Mucosa of rectum (tissue), 2 donors: ENCODE results near the gene SEZ6L.

Experiments
- H3K27ac ChIP-seq, 2 donors: one replicate each; pipeline ENCODE4 v1.7.0; 2013; ENCODE audit warnings: inconsistent platforms in 2 of 2, low read depth in 2 of 2, low read length in 2 of 2
- H3K27me3 ChIP-seq, 2 donors: one replicate each; pipeline ENCODE4 v1.7.0; 2013; ENCODE audit warnings: low read length in 2 of 2; ENCODE audit not compliant: control insufficient read depth in 2 of 2, insufficient read depth in 2 of 2
- H3K36me3 ChIP-seq, 2 donors: one replicate each; pipeline ENCODE4 v1.7.0; 2013; ENCODE audit warnings: low read length in 2 of 2; ENCODE audit not compliant: control insufficient read depth in 2 of 2, insufficient read depth in 2 of 2
- H3K4me1 ChIP-seq, 2 donors: one replicate each; pipeline ENCODE4 v1.7.0; 2013; ENCODE audit warnings: low read length in 2 of 2, mild to moderate bottlenecking in 1 of 2; ENCODE audit not compliant: control insufficient read depth in 2 of 2, insufficient read depth in 2 of 2
- H3K4me3 ChIP-seq, 2 donors: one replicate each; pipeline ENCODE4 v1.7.0; 2013; ENCODE audit warnings: low read length in 2 of 2
- H3K9ac ChIP-seq, 2 donors: one replicate each; pipeline ENCODE4 v1.7.0; 2013; ENCODE audit warnings: low read length in 2 of 2, low read depth in 1 of 2, mild to moderate bottlenecking in 1 of 2
- H3K9me3 ChIP-seq, 2 donors: one replicate each; pipeline ENCODE4 v1.7.0; 2013; ENCODE audit warnings: low read length in 2 of 2; ENCODE audit not compliant: control insufficient read depth in 2 of 2
- donor health status: healthy.
- donor health status: Normal muscosa, but diverticular disease.

SEZ6L gene

DNA sequence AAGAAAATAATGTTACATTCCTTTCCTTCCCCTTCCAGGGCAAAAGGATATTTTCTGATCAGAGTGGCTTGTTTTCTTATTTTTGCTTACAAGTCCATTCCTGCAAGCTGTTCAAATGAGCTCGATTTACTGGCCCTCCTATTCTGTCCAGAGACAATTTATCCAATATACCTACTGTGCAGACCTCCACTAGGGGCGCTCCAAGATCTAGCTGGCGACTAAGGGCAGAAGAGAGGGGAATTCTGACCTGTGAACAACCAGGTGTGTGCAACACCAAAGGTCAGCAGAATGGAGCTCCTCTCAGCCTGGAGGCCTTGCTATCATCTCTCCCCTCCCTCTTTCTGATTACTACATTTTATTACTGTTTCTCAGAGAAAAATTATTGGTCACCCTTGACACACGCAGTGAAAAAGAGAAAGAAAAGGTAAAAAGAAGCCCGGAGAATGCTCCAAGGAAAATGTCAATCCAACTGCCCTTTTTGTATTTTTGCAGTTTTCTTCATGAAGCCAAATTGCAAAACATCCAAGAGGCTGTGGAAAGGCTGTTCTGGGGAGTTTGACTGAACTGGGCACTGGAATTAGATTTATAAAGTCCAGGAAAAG lies 3.2 kb downstream of the SEZ6L start:
- no peak overlapping the region for H3K27ac ChIP-seq
- H3K9me3 ChIP-seq, result no peaks in the 10 kb centered on the region
- H3K36me3 ChIP-seq, result no peaks in the 10 kb centered on the region
- H3K4me3 ChIP-seq, result no peak overlapping the region
- no peak overlapping the region for H3K9ac ChIP-seq
- H3K4me1 ChIP-seq, result no peaks in the 10 kb centered on the region
- H3K27me3 ChIP-seq, result peaks cover 25 to 36% of the 10 kb centered on the region in 2 donors

DNA sequence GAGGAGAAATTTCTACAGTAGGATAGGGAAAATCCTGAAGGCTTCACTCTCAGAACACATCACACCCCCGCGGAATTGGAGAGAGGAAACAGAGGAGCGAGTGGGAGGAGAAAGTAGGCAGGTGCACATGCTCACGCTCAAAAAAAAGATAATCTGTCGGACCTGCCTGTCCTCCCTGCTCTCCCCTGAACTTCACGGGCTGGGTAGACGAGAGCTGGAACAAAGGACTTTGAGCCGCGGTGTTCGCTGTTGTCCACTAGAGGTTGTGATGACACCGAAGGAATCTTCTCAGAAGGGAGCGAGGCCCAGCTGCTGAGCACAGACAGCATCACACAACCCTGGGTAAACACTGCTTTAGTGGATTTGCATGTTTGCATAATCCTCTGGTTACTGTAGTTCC lies 5.0 kb downstream of the SEZ6L start:
- Histone ChIP-seq H3K4me3 (no peak overlapping the region), H3K9ac (no peak overlapping the region), H3K27me3 (peaks cover 23 to 26% of the 10 kb centered on the region in 2 donors), H3K27ac (no peak overlapping the region), H3K4me1 (no peaks in the 10 kb centered on the region), H3K9me3 (no peaks in the 10 kb centered on the region), H3K36me3 (no peaks in the 10 kb centered on the region)

DNA sequence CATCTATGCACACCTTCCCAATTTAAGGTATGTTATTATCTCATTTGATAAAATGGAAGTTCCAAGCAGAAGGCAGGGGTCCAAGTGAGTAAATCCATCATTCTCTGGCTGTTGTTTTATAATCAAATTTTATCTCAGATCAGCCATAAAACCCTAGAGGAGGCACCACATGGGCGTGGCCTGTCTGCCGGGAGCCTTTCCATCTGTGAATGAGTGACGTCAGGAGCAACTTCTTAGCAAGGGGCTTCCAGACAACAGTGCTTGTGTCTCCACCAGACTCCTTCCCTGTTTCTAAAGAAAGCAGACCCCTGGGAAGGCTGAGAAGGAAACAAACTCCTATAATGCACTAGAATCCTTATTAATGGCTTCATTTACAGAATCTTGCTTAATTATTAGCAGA lies 13.5 kb downstream of the SEZ6L start:
- Histone ChIP-seq H3K27me3 (peaks cover 0 to 2% of the 10 kb centered on the region in 2 donors), H3K4me1 (no peaks in the 10 kb centered on the region), H3K9me3 (no peaks in the 10 kb centered on the region), H3K4me3 (no peak overlapping the region), H3K9ac (no peak overlapping the region), H3K27ac (no peak overlapping the region), H3K36me3 (no peaks in the 10 kb centered on the region)

DNA sequence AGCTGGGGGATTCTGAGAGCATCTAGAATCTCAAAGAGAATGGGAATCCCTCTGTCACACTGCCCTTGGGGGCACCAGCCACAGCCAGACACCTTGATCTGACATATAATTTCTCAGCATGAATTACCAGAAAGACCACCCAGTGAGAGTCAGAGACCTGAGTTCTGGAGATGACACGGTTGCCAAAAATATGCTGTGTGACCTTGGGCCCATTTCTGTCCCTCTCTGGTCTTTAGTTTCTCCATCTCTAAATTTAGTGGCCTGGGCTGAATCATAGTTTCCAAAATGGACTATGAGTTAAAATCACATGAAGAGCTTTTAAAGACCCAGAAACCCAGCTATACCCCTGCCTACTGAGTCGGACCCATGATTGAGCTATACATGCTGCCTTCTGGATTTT lies 15.9 kb downstream of the SEZ6L start:
- H3K27ac ChIP-seq, result no peak overlapping the region
- peaks cover 0 to 2% of the 10 kb centered on the region in 2 donors for H3K27me3 ChIP-seq
- no peaks in the 10 kb centered on the region for H3K36me3 ChIP-seq
- no peaks in the 10 kb centered on the region for H3K4me1 ChIP-seq
- H3K9me3 ChIP-seq, result no peaks in the 10 kb centered on the region
- H3K4me3 ChIP-seq, result no peak overlapping the region
- H3K9ac ChIP-seq, result no peak overlapping the region

DNA sequence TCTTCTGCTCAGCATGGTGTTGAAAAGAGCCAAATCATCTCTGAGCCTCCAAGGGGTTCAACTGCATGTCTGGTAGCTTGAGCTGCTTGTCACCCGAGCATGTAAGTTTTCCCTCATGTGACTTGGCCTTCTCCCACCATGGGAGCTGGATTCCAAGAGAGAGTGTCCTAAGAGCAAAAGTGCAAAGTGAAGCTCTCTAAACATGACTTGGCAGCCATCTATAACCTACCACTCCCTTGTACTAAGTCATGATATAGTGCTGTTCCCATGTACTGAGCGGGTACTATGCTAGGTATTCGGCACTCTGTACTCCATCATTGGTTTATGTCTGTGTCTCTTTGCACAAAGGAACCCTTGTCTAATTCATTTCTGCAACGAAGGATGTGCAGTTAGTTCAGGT lies 19.1 kb downstream of the SEZ6L start:
- Histone ChIP-seq H3K27ac (no peak overlapping the region), H3K9ac (no peak overlapping the region), H3K4me1 (no peaks in the 10 kb centered on the region), H3K4me3 (no peak overlapping the region), H3K36me3 (no peaks in the 10 kb centered on the region), H3K9me3 (no peaks in the 10 kb centered on the region), H3K27me3 (peaks cover 0 to 2% of the 10 kb centered on the region in 2 donors)

DNA sequence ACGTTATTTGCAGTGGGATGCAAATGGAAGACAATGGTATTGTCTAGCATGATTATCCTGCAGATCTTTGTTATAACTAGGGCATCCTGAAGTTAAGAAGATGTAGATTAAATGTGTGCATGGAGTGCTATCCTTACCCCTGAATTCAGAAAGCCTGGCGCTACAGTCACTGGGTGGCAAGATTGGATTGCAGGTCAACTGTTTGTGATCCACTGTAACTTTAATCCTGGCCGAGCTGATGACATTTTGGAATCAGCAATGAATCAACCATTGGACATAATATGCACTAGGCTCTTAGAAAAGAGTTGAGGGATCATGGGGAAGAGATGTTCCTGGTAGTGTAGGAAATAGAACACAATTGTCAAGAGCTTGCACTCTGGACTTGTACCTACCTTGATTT lies 25.1 kb downstream of the SEZ6L start:
- Histone ChIP-seq H3K4me3 (no peak overlapping the region), H3K9me3 (no peaks in the 10 kb centered on the region), H3K27me3 (no peaks in the 10 kb centered on the region), H3K9ac (no peak overlapping the region), H3K27ac (no peak overlapping the region), H3K36me3 (no peaks in the 10 kb centered on the region), H3K4me1 (no peaks in the 10 kb centered on the region)

DNA sequence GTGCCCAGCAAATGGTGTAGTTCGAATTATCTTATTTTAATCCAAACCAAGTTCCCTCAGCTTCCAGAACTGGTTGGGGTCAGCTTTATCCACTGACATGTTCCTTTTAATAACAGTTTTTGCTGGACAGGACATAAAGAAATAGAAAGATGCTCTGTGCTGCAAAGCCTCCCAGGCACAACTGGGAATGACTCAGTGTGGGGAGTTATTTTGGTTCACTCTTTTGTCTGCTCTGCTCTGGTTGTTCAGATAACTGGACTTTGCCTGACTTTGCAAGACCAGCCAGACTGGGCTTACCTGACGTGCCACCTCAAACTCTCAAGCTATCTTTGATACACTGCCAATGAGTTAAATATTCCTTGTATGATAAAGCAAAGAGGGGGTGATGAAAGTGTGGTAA lies 25.6 kb downstream of the SEZ6L start:
- Histone ChIP-seq H3K36me3 (no peaks in the 10 kb centered on the region), H3K27me3 (no peaks in the 10 kb centered on the region), H3K27ac (no peak overlapping the region), H3K4me1 (no peaks in the 10 kb centered on the region), H3K4me3 (no peak overlapping the region), H3K9ac (no peak overlapping the region), H3K9me3 (no peaks in the 10 kb centered on the region)

DNA sequence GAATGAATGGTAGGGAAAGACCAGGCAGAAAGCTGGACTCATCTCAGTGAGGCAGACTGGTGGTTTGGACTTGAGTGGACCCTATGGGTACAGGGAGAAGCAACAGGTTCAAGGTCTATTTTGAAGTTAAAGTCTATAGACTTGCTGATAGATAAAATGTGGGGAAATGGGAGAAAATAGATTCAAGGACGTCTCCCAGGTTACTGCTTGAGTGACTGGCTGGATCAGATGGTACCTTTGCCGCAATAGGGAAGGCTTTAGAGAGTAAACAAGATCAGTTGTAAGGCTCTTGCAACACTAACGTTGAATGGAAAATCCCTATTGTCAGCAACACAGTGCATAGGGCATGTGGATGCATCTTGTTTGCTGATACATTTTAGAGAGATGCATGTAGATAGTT lies 27.4 kb downstream of the SEZ6L start:
- H3K27me3 ChIP-seq, result no peaks in the 10 kb centered on the region
- H3K4me3 ChIP-seq, result no peak overlapping the region
- no peaks in the 10 kb centered on the region for H3K9me3 ChIP-seq
- H3K27ac ChIP-seq, result no peak overlapping the region
- no peaks in the 10 kb centered on the region for H3K4me1 ChIP-seq
- no peaks in the 10 kb centered on the region for H3K36me3 ChIP-seq
- H3K9ac ChIP-seq, result no peak overlapping the region

DNA sequence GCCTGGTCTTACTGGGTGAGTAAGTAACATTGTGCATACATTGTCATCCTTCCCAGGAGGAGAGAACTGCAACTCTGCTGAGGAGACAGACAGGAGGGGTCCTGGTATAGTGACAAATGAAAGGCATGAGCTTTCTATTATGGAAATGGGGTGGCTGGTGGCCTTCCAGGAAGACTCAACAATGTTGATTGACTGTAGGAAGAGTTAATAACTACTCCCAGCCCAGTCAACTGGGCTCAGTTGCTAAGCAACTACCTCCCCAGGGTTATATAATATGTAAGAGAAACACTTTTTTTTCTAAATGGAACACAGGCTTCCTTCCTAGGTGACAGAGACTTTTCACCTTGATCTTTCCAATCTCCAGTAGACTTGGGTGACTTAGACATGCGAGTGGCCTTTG lies 28.2 kb downstream of the SEZ6L start:
- H3K4me3 ChIP-seq, result no peak overlapping the region
- H3K36me3 ChIP-seq, result no peaks in the 10 kb centered on the region
- no peaks in the 10 kb centered on the region for H3K4me1 ChIP-seq
- no peaks in the 10 kb centered on the region for H3K9me3 ChIP-seq
- H3K9ac ChIP-seq, result no peak overlapping the region
- H3K27me3 ChIP-seq, result no peaks in the 10 kb centered on the region
- H3K27ac ChIP-seq, result no peak overlapping the region

DNA sequence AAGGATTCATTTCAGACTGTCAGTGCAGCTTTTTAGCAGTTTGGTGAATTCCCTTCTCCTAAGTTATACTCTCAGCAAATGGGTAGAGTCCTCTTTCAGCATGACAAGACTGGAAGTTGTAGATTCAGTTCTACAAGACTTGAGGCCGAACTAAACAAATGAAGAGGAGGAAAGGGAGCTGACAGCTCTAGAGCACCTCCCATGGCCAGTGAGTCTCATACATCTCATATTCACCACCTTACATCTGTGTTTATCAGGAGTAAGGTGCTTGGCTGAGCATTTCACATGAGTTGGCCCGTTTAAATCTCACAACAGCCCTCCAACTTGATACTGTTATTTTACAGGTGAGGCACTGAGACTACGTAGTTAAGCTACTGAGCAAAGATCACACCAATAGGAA lies 30.4 kb downstream of the SEZ6L start:
- no peak overlapping the region for H3K4me3 ChIP-seq
- H3K4me1 ChIP-seq, result no peaks in the 10 kb centered on the region
- no peak overlapping the region for H3K9ac ChIP-seq
- peaks cover 0 to 3% of the 10 kb centered on the region in 2 donors for H3K27me3 ChIP-seq
- no peak overlapping the region for H3K27ac ChIP-seq
- H3K36me3 ChIP-seq, result no peaks in the 10 kb centered on the region
- H3K9me3 ChIP-seq, result no peaks in the 10 kb centered on the region
